Stimulated activated CD4-positive, alpha-beta T cell treated with anti-CD3 and anti-CD28 coated beads, Interleukin-4, amount 100 ng/mL, for 4 hours (primary cell): ENCODE results near the gene TMEM14C.
A peak's percentile ranks its signal among the peaks of the same experiment; 100 is the strongest.
"Not testable (repeated sequence)": the region's sequence is repeated elsewhere in the genome, so short reads cannot be mapped to it uniquely, and the experiment has no call there.

Source experiments
- DNase-seq, 2 experiments: peaks; one replicate each; pipeline ENCODE4 v3.0.0-alpha.2; 2020

Gene TMEM14C

GRCh38 chr6:10721850-10722569, 860 bp upstream of the TMEM14C start:
- no peak for DNase-seq

- DNase-seq: no peak
Measured at GRCh38 chr6:10722570-10722819, 375 bp upstream of the TMEM14C start.

GRCh38 chr6:10723567-10723881, 654 bp downstream of the TMEM14C start:
- DNase-seq: no peak

- DNase-seq: no peak
Measured at GRCh38 chr6:10725044-10725443, 2.2 kb downstream of the TMEM14C start.

- DNase-seq: no peak
Measured at GRCh38 chr6:10725716-10726115, 2.8 kb downstream of the TMEM14C start.

- no peak for DNase-seq
Measured at GRCh38 chr6:10730254-10730653, 7.4 kb downstream of the TMEM14C start.

GRCh38 chr6:10733151-10733715, 10.4 kb downstream of the TMEM14C start:
- peak in 1 of 2 experiments; percentile 7 for DNase-seq

GRCh38 chr6:10733863-10734262, 11.0 kb downstream of the TMEM14C start:
- no peak for DNase-seq

- DNase-seq: no peak
Measured at GRCh38 chr6:10736731-10737130, 13.9 kb downstream of the TMEM14C start.

GRCh38 chr6:10740061-10740460, 17.2 kb downstream of the TMEM14C start:
- DNase-seq: no peak

GRCh38 chr6:10741643-10742042, 18.8 kb downstream of the TMEM14C start:
- not testable (repeated sequence) for DNase-seq

GRCh38 chr6:10742251-10742650, 19.4 kb downstream of the TMEM14C start:
- no peak for DNase-seq

- DNase-seq: no peak
Measured at GRCh38 chr6:10743515-10743914, 20.6 kb downstream of the TMEM14C start.

- DNase-seq: no peak
Measured at GRCh38 chr6:10745116-10745515, 22.2 kb downstream of the TMEM14C start.

GRCh38 chr6:10746915-10747250, 24.0 kb downstream of the TMEM14C start:
- no peak for DNase-seq

GRCh38 chr6:10747251-10747972, 24.5 kb downstream of the TMEM14C start, which contains the start of gene TMEM14B:
Gene TMEM14B, plus strand, starts transcription at chr6:10747805. Its CDS starts 1,441 bp downstream, at chr6:10749246.
- peak; percentile 98 to 100 for DNase-seq

- no peak for DNase-seq
Measured at GRCh38 chr6:10749734-10750133, 26.9 kb downstream of the TMEM14C start.

- not testable (repeated sequence) for DNase-seq
Measured at GRCh38 chr6:10750568-10750967, 27.7 kb downstream of the TMEM14C start.

- not testable (repeated sequence) for DNase-seq
Measured at GRCh38 chr6:10751757-10752156, 28.9 kb downstream of the TMEM14C start.

GRCh38 chr6:10756085-10756484, 33.2 kb downstream of the TMEM14C start:
- no peak for DNase-seq

- DNase-seq: no peak
Measured at GRCh38 chr6:10759312-10759839, 36.5 kb downstream of the TMEM14C start.

- no peak for DNase-seq
Measured at GRCh38 chr6:10759884-10760329, 37.0 kb downstream of the TMEM14C start.

GRCh38 chr6:10763006-10763405, 40.1 kb downstream of the TMEM14C start:
- DNase-seq: no peak

- no peak for DNase-seq
Measured at GRCh38 chr6:10769419-10769818, 46.5 kb downstream of the TMEM14C start.
